Measurements from ENCODE around the gene RFK.

- TF ChIP-seq POLR2AphosphoS5 (IDR thresholded peaks at IDR 0.05; ENCODE audit: low read depth, low read length) (no peak), POLR2A (IDR thresholded peaks at IDR 0.05; ENCODE audit: low read depth, low read length) (no peak), PAX5 (IDR thresholded peaks at IDR 0.05; ENCODE audit: insufficient read depth, low read length, severe bottlenecking) (no peak), TAF1 (IDR thresholded peaks at IDR 0.05; ENCODE audit: low read depth, low read length) (no peak), POU2F2 (IDR thresholded peaks at IDR 0.05; ENCODE audit: low read depth, low read length) (no peak), SPI1 (IDR thresholded peaks at IDR 0.05; ENCODE audit: low read depth, low read length) (no peak)
Measured at GRCh38 chr9:76359766-76360165, 34.5 kb downstream of the RFK start.
